OCI-LY7 (cell line): Measurements from ENCODE around the gene CNTNAP5.

Experiments used
- CTCF ChIP-seq: fragments of 200-600 bp; sonication (generic); conservative IDR thresholded peaks from 2 replicates; pipeline ENCODE4 v1.5.1; 2014; ENCODE audit warnings: mild to moderate bottlenecking, antibody characterized with exemption, low read length, moderate library complexity, mixed read lengths
- EZH2phosphoT487 ChIP-seq: fragments of 200-600 bp; sonication (generic); IDR thresholded peaks from 2 replicates; pipeline ENCODE4 v1.6.1; 2018; ENCODE audit warnings: low read depth, borderline replicate concordance, mild to moderate bottlenecking, mixed run types, antibody characterized with exemption, low read length, moderate library complexity, mixed read lengths

GRCh38 chr2:124426625-124427024 is 401.5 kb downstream of the CNTNAP5 start:
- TF ChIP-seq CTCF (no peak), EZH2phosphoT487 (no peak)
